Renal pelvis (tissue), 4 donors: ENCODE data around the gene SRRM3. TPM values are rescaled to one million over a fixed set of nuclear protein-coding genes. Genes with fewer than 3 reads are reported as not detected.
"Not testable (repeated sequence)": the region's sequence is repeated elsewhere in the genome, so short reads cannot be mapped to it uniquely, and the experiment has no call there.

ENCODE experiments used
- DNase-seq: peaks from one replicate; pipeline ENCODE4 v3.0.0-alpha.2; 2013
- polyA plus RNA-seq, 3 donors: library from polyadenylated mRNA; unstranded; fragments of 120-200 nt; gene quantifications; one replicate each; pipeline ENCODE4 v1.2.1, GENCODE V29; 2013; ENCODE audit not compliant: insufficient read length in 3 of 3

Gene SRRM3
- polyA plus RNA-seq, 3 donors: 2.1 to 3.0 (median 2.2) TPM

DNA sequence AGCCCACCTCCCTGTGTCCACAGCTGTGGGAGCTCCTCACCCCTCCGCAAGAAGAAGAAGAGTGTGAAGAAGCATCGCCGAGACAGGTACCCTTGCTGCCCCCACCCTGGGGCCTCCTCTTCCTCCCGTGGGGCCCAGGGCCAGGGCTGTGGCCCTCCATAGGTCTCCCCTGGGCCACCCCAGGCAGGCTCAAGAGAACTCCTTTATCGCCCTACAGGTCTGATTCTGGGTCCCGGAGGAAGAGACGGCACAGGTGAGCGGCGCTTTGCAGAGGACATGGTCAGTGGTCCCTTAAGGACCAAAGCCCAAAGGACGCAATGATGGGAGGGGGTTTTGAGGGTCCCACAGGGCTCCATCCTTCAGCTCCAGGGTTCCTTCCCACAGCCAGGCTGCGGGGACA lies 59.6 kb downstream of the SRRM3 start:
- DNase-seq: no peak

DNA sequence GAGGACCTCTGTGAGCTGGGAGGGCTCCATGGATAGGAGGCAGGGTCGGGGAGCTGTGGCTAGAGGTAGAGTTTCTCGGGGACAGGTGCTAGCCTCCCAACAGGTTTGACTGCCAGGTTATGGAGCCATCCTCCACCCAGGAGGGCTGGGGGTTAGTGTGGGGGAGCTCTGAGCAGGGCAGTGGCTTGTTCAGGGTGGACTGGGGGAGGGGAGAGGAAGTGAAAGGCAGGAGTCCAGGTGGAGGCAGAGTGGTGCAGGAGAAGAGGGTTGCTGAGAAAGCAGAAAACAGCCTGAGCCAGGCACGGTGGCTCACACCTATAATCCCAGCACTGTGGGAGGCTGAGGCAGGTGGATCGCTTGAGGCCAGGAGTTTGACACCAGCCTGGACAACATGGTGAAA lies 60.2 kb downstream of the SRRM3 start:
- no peak for DNase-seq

DNA sequence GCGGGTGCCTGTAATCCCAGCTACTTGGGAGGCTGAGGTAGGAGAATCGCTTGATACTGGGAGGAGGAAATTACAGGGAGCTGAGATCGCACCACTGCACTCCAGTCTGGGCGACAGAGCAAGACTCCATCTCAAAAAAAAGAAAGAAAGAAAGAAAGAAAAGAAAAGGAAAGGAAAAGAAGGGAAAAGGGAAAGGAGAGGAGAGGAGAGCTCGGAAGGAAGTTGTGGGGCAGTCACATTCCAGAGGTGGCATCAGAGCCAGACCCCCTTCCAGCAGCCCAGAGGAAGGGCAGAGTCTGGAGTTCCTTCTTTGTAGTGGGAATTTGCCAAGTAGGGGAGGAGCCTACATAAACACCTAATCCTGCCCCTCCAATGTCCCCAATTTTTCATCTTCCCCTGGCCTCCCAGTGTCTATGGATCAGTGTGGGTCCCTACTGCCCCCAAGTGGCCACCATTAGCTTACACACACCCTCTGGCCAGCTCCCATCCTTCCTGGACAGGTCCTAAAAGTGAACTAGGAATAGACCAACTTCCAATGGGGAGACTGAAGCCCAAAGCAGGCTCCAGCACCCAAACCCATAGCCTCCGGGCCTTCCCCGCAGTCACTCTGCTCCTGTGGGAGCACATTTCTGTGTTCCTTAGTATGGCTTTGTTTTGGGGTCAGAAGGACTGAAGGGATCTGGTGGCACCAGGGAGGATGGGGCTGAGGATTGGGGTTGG lies 61.1 kb downstream of the SRRM3 start:
- DNase-seq: no peak

DNA sequence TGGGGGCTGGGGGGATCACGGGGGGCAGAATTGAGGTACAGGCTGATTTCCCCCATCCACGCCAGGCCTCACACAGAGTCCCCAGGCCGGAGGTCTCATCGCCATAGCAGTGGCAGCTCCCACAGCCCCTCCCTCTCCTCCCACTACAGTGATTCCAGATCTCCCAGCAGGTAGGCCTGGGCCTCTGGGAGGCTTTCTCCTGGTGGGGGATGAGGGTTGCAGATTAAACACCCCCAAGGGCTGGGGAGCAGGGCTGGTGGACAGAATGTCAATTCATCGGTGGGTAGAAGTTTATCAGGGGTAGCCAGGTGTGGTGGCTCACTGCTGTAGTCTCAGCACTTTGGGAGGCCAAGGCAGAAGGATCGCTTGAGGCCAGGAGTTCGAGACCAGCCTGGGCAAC lies 63.6 kb downstream of the SRRM3 start:
- DNase-seq: no peak

DNA sequence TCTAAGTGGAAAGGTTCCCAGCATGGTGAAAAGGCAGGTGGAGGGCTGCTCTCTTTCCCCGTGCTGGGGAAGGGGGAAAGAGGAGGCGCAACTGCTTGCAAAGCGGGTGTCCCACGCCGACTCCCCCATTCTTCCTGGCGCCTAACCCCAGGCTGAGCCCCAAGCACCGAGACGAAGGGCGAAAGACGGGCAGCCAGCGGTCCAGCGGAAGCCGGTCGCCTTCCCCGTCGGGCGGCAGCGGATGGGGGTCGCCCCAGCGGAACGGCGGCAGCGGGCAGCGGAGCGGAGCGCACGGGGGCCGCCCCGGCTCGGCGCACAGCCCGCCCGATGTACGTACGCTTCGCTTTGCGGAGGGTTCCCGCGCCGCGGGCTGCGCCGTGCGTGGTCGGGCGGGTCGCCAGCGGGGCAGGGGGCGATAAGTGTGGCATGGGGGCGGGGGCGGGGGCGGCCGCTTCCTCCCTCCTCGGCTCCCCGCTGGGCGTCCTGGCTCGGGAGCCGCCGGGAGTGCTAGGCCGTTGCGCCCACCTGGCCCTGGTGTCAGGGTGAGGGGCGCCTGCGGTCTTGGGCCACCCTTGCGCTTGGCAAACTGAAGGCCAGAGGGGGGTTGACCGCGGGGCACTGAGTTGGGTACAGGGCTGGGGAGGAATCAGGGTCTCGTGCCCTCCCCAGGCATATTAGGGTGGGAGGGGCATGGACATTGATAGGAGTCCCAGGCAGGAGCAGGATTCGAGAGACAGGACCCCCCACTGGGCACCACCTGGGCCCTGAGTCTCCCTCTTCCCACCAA lies 65.6 kb downstream of the SRRM3 start:
- no peak for DNase-seq

DNA sequence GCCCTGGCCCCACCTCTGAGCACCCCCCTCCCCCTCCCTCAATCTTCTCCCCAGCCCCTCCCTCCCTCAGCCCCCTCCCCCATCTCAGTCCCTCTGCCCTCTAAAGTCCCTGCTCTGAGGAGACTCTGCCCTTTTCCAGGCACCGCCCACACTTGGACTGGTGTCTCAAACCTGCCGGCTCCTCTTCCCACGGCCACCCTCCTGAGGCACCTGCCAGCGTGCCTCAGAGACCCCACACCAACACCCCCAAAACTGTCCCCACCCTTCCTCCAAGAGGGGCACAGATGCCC lies 66.1 kb downstream of the SRRM3 start:
- DNase-seq: no peak

DNA sequence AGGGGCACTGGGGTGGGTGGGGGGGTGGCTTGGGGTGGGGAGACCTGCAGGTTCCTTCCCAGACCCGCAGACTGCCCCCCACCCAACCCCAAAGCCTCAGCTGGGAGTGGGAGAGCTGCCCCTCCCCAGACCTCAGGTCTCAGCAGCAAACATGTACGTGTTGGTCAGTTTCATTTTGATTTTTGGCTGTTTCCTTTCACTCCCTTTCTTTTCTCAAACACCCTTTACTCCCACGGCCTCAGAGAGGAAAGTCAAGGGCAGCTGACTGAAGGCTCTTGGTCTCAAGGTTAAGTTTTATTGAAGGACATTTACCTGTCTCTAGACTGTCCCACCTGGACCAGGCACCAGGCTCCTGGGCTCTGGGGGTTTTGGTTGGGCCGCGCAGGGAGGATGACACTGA lies 66.7 kb downstream of the SRRM3 start:
- no peak for DNase-seq

DNA sequence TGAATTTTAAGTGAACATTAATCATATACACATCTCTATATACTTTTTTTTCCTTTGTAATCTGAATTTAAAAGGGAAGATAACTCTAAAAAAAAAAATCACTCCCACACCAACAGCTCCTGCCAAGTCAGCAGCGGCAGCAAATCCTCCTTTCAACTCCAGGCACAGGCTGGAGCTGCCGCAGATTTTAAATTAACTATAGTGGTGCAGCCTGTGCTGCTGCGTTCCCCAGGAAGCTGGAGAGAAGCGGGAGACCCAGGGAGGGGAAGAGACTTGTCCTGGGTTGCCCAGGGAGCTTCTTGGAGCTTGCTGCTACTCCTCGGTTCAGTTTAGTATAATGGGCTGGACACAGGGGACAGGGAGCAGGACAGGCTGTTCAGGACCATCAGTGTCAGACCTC lies 68.2 kb downstream of the SRRM3 start:
- DNase-seq: no peak

DNA sequence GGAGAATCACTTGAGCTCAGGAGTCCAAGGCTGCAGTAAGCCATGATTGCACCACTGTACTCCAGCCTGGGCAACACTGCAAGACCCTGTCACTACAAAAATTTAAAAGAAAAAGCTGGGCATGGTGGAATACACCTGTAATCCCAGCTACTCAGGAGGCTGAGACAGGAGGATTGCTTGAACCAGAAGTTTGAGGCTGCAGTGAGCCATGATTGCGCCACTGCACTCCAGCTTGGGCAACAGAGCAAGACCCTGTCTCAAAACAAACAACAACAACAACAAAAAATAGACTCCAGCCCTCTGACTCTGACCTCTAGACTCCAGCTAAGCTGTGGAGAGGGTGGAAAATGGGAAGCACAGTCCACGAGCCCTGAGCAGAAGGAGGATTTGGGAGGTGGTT lies 69.7 kb downstream of the SRRM3 start:
- DNase-seq: not testable (repeated sequence)

DNA sequence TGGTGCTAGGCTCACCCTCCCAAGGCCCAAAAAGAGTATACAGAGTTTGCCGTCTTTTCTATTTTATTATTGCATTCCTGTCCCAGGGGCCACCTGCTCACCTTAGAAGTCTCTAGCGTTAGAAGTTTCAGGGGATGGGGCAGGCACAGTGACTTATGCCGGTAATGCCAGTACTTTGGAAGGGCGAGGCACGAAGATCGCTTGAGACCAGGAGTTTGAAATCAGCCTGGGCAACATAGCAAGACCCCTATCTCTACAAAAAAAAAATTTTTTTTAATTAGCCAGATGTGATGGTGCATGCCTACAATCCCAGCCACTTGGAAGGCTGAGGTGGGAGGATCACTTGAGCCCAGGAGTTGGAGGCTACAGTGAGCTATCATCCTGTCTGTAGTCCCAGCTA lies 70.4 kb downstream of the SRRM3 start:
- DNase-seq: no peak

DNA sequence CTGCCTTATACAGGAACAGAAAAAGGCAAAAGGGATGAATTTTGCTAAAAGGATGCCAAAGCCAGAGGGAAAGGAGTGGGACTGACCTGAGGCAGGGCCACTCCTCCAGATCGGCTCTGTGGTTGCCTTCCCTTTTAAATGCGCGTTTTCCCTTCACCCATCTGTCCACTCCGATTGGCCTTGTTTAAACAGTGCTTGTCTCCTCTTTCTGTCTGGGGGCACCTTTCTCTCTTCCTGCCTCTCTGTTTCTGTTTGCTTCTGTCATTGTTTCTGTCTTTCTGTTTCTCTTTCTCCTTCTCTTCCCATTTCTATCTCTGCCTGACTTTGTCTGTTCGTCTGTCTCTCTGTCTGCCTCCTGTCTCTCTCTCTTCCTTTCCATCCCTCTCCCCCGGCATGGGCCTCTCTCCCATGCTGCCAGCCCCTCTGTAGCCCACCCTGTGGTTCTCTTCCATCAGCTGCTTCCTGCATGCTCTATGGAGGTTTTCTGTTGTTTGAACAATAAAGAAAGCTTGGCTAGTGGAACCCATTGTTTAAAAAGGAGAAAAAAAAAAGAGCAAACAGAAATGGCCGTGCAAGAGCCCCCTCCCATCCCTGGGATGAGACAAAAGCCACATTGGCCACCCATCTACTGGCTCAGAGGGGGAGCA lies 71.3 kb downstream of the SRRM3 start:
- no peak for DNase-seq

DNA sequence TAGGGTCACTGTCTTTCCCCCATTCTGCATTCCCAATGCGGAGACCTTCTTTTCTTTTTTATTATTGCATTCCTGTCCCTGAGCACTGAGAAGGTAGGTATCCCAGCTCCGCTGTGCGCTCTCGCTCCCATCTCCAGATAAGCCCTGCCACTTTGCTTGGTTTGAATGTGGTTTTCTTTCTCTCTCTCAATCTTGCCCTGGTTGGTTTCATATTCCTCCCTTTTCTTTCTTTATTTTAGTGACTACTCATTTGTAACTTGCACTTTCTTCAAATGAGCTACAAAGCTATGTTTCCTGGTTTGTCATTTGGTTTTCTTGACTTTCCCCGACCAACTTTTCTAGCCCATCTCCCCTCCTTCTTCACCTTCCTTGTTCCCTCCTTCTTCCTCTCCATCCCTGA lies 71.8 kb downstream of the SRRM3 start:
- DNase-seq: no peak

DNA sequence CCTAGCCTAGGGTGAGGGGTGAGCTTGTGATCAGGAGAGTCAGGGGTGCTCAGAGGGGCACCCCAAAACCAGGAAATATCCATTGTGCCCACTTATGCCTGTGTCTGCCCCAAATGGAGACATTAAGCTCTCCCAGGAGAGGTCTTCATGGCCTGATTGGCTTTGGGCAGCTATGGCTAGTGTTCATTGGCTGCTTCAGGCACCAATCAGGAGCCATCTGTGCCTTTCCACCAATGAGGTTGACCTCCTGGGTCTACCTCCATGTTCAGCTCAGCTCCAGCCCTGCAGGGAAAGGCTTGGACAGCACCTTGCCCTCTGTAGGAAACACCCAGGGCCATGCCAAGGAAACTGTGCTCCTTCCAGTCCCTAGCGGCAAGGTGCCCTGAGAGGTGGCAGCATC lies 76.8 kb downstream of the SRRM3 start:
- no peak for DNase-seq

DNA sequence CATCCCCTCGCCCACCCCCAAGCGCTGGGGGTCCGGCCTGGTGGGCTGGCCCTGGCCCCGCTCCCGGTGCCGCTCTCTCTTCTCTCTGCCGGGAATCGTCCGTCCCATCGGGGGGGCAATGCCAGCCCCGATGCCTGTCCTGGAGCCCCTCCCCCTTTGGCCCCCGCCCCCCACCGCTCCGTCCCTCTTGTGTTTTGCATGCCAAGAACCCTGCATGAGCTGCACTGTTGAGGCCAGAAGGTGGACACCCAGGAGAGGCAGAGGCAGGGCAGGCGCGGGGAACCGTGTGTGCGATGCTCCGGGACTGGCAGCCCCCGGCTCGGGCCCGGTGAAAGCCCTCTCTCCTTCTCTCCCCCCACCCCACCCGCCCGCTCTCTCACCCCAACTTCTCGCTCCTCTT lies 78.7 kb downstream of the SRRM3 start:
- DNase-seq: no peak

DNA sequence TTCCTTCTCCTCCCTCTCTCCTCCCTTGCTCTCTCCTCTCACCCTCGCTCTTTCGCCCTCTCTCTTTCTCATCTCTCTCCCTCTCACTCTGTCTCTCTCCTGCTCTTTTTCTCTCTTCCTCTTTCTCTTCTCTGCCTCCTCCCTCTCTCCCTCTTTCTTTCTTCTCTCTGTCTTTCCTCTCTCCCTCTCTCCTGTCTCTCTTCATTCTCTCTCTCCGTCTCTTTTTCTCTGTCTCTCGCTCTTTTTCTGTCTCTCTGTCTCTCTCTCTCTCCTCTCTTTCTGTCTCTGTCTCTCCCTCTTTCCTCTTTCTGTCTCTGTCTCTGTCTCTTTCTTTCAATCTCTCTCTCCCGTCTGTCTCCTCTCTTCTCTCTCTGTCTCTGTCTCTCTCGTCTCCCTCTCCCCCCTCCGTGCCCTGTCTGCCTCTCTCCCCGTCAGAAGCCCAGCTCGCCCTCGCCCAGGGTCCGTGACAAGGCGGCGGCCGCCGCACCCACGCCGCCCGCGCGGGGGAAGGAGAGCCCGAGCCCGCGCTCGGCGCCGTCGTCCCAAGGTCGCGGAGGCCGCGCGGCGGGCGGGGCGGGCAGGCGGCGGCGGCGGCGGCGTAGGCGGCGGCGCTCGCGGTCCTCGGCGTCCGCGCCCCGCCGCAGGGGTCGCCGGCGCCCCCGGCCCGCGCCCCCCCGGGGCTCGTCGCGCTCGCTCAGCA lies 79.5 kb downstream of the SRRM3 start:
- no peak for DNase-seq

DNA sequence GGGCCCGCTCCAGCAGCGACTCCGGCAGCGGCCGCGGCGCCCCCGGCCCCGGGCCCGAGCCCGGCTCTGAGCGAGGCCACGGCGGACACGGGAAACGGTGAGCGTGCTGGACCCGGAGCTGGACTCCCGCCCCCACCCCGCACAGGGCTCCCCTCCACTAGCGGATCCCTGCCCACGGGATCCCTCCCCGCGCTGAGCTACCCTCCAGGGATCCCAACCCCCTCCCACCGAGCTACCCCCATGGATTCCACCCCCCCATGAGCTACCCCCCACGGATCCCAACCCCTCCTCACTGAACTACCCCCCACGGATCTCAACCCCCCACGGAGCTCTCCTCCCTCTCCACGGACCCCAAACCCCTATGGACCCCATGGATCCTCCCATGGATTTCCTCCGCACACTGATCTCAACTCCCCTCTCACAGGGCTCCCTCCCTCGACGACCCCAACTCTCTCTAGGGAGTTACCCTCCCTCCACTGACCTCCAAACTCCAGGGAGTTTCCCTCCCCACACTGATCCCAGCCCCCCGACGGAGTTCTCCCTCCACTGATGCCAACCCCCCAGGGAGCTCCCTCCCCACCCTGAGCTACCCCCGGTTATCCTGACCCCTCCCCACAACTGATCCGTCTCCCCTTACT lies 80.1 kb downstream of the SRRM3 start:
- no peak for DNase-seq

DNA sequence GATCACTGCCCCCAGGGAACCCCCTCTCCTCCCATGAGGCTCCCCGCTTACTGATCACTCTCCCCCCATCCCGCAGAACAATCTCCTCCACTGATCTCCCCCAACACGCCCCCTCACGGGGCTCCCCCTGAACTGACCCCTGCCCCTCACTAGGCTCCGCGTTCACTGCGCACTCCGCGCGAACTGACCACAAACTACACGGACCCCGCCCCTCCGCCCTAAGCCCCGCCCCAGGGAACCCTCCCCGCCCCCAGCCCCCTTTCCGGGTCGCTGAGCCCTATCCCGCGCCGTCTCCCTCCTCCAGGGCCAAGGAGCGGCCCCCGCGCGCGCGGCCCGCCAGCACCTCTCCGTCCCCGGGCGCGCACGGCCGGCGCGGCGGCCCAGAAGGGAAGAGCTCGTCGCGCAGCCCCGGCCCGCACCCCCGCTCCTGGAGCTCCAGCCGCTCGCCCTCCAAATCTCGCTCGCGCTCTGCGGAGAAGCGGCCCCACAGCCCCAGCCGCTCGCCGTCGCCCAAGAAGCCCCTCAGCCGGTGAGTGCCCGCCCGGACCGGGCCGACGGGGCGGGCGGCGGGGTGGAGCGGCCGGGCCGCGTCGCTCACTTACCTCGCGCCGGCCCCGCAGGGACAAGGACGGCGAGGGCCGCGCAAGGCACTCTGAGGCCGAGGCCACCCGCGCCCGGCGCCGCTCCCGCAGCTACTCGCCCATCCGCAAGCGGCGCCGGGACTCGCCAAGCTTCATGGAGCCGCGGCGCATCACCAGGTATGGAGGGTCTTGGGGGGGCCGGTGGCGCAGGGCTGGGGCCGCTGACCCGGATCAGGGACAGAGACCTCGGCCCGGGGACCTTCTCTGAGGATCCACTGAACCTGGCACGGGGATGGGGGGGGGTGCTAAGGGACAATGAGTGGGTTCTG lies 80.9 kb downstream of the SRRM3 start:
- DNase-seq: no peak

DNA sequence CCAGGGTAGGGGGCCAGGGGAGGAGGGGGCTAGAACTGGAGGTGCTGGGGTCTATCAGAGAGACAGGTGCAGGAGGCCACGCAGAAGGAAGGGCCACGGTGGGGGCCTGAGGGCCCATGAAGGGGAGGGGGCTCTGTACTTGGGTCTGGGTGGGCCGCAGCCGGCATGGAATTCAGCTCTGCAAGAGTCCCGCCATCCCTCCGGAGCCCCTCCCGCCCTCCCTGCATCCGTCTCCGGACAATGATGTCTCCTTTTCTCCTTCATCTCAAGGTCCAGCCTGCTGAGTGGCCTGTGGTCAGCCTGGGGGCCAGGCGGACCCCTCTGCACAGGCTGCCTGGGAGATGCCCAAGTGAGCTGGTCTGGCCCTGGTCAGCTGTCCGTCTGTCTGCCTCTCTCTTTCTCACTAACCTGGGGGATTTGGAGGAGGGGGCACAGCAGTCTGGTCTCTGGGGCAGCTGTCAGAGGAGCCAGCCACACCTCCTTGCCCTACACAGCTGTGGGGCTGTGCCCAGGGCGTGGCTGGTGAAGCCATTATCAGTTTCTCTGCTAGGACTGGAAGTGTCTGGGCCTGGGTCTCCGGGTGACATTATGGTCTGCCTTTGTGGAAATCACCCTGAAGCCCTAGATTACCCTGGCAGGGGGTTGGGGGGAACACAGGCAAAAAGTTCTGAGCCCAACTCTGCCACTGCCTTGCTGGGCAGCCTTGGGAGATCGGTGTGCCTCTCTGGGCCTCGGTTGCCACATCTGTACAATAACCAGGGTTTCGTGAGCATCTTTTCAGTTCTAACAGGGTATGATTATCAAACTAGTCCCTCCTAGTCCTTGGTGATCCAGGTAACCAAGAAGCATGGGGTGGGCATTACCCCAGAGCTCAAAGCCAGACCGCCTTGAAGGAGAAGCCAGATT lies 81.8 kb downstream of the SRRM3 start:
- no peak for DNase-seq

DNA sequence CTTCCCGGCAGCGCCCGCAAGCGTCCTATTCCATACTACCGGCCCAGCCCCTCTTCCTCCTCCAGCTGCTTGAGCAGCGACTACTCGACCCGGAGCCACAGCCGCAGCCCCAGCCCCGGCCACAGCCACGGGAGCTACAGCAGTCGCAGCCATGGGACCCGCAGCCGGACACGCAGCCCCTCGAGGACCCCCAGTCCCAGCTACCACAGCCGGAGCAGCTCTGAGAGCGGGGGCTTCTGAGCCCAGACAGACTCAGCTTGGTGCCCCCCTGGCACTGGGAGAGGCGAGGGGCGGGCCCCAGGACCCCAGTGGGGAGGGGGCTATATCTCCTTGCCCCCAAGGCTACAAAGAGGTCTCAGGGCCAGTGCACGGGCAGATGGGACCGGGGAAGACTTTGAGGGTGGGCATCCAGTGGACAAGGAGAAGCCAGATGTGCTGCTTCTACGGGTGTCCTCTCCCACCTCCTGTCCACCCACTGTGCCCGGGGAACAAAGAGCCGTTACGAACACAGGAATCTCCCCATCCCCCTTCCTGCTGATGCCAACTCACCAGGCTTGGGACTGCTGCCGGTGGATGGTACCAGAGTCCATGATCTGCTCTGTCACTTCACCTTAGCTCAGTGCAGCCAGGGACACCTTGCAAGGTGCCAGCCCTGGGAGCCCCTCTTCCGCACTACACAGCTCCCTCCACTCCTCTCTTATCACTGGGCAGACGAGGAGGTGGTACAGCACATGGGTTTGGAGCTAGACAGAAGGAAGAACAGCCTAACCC lies 84.1 kb downstream of the SRRM3 start:
- DNase-seq: no peak
